Mesendoderm (in vitro differentiated cells): ENCODE measurements around the gene AKAP6.

Experiments used
- DNase-seq: peaks from one replicate; pipeline ENCODE4 v3.0.0; 2013
- H2AK5ac ChIP-seq: 2 replicates; pipeline ENCODE4 v1.6.1; 2013; ENCODE audit warnings: low read length, inconsistent platforms
- H2BK120ac ChIP-seq: 2 replicates; pipeline ENCODE4 v1.6.1; 2013; ENCODE audit warnings: low read depth, mild to moderate bottlenecking, low read length, moderate library complexity, mixed read lengths
- H2BK15ac ChIP-seq: replicated peaks from 2 replicates; pipeline ENCODE4 v1.6.1; 2013; ENCODE audit warnings: low read depth, mild to moderate bottlenecking, moderate library complexity
- H2BK5ac ChIP-seq: 2 replicates; pipeline ENCODE4 v1.6.1; 2013; ENCODE audit warnings: low read length, inconsistent platforms
- H3K18ac ChIP-seq: 2 replicates; pipeline ENCODE4 v1.6.1; 2013; ENCODE audit warnings: mild to moderate bottlenecking, low read length, mixed read lengths
- H3K23ac ChIP-seq: one replicate; pipeline ENCODE4 v1.6.1; 2013; ENCODE audit warnings: low read length
- H3K27ac ChIP-seq: 2 replicates; pipeline ENCODE4 v1.5.1; 2013; ENCODE audit warnings: low read depth, mild to moderate bottlenecking, inconsistent platforms, low read length, moderate library complexity
- H3K27me3 ChIP-seq: 2 replicates; pipeline ENCODE4 v1.6.1; 2013; ENCODE audit warnings: low read length, control low read depth, mild to moderate bottlenecking, inconsistent platforms; ENCODE audit not compliant: insufficient read depth, poor library complexity
- H3K36me3 ChIP-seq: 2 replicates; pipeline ENCODE4 v1.6.1; 2013; ENCODE audit warnings: low read length, inconsistent platforms; ENCODE audit not compliant: control insufficient read depth, insufficient read depth
- H3K4ac ChIP-seq: one replicate; pipeline ENCODE4 v1.6.1; 2013; ENCODE audit warnings: low read depth, mild to moderate bottlenecking, low read length, moderate library complexity
- H3K4me1 ChIP-seq: 2 replicates; pipeline ENCODE4 v1.6.1; 2013; ENCODE audit warnings: low read depth, low read length, inconsistent platforms; ENCODE audit not compliant: control insufficient read depth
- H3K4me2 ChIP-seq: 2 replicates; pipeline ENCODE4 v1.6.1; 2013; ENCODE audit warnings: low read length
- H3K4me3 ChIP-seq: 2 replicates; pipeline ENCODE4 v1.5.1; 2013; ENCODE audit warnings: mild to moderate bottlenecking, low read length
- H3K56ac ChIP-seq: one replicate; pipeline ENCODE4 v1.6.1; 2013; ENCODE audit warnings: low read length
- H3K79me1 ChIP-seq: 2 replicates; pipeline ENCODE4 v1.6.1; 2013; ENCODE audit warnings: low read length, inconsistent platforms
- H3K79me2 ChIP-seq: 2 replicates; pipeline ENCODE4 v1.6.1; 2013; ENCODE audit warnings: mild to moderate bottlenecking, low read length; ENCODE audit not compliant: control insufficient read depth, insufficient read depth
- H3K9ac ChIP-seq: 2 replicates; pipeline ENCODE4 v1.6.1; 2013; ENCODE audit warnings: low read length, inconsistent platforms
- H4K5ac ChIP-seq: one replicate; pipeline ENCODE4 v1.6.1; 2013; ENCODE audit warnings: low read length
- H4K8ac ChIP-seq: one replicate; pipeline ENCODE4 v1.6.1; 2013; ENCODE audit warnings: low read depth, mild to moderate bottlenecking, control low read depth, low read length, moderate library complexity
- WGBS: extraction: QIAGEN DNeasy Blood & Tissue Kit; methylation state at CpG from one replicate; pipeline ENCODE4 v1.1.7; 2013; ENCODE audit warnings: low lambda C conversion rate, missing lambda C conversion rate; ENCODE audit not compliant: insufficient coverage; ENCODE audit errors: extremely low coverage; 5-methylcytosine and 5-hydroxymethylcytosine counted together

Gene AKAP6

DNA sequence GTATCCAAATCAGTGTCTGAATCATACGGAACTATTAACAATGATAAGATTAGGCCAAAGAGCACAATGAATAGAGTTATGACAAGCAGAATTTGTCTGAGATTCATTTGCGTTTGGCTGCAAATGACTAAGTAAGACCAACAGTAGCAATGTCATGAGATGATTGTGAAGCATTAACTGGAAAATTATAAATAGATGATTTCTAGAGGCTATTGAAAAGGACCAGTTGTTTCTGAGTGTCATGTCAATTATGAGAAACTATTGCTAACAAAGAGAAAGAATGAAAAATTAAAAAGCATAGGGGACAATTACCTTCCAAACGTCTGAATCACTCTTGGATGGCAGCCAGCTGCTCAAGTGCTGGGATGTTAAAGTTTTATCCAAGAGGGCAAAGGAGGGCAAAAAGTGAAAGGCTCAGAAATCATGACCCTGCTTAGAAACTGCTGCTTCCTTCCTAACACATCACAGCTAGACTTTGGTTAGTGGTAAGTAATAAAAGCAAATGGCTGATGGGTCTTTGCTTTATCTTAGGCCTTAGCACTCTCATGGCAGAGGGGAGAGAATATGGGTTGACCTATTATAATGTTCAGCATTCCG lies 89.0 kb downstream of the AKAP6 start:
- H3K4me3 ChIP-seq = no peak overlapping the region
- H3K18ac ChIP-seq = no peak overlapping the region
- no peak overlapping the region for H4K5ac ChIP-seq
- H2BK5ac ChIP-seq = no peak overlapping the region
- H3K9ac ChIP-seq = no peak overlapping the region
- no peaks in the 10 kb centered on the region for H3K79me1 ChIP-seq
- no peaks in the 10 kb centered on the region for H3K4me1 ChIP-seq
- H2BK15ac ChIP-seq = no peak overlapping the region
- H3K36me3 ChIP-seq = no peaks in the 10 kb centered on the region
- no peak overlapping the region for H2BK120ac ChIP-seq
- H3K56ac ChIP-seq = no peak overlapping the region
- H3K23ac ChIP-seq = no peak overlapping the region
- H2AK5ac ChIP-seq = no peak overlapping the region
- WGBS = no CpG with 5 or more reads among the region's 4 CpGs
- H4K8ac ChIP-seq = no peak overlapping the region
- no peak overlapping the region for H3K27ac ChIP-seq
- H3K4me2 ChIP-seq = no peak overlapping the region
- no peak for DNase-seq
- H3K4ac ChIP-seq = no peak overlapping the region
- no peaks in the 10 kb centered on the region for H3K27me3 ChIP-seq
- no peaks in the 10 kb centered on the region for H3K79me2 ChIP-seq

DNA sequence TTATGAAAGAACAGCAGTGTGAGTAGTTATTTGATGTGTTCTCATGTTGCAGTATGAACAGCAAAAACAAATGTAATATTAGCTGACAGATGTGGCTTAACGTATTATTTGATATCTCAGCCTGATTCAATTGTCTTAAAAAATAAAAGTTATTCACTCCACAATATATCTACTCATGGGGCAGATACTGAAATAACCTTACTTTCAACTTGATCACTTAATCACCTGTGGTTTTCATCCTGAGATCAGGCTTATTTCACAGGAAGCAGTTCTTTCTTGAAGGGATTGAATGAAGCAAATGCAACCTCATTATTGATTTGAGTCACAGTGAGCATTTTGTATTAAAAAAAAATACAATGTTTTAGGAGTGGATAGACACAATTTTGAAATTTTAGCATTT lies 90.3 kb downstream of the AKAP6 start:
- WGBS = no CpG with 5 or more reads among the region's 1 CpG
- no peak overlapping the region for H2AK5ac ChIP-seq
- H3K27me3 ChIP-seq = no peaks in the 10 kb centered on the region
- H2BK5ac ChIP-seq = no peak overlapping the region
- no peak overlapping the region for H3K4ac ChIP-seq
- no peaks in the 10 kb centered on the region for H3K79me1 ChIP-seq
- H4K8ac ChIP-seq = no peak overlapping the region
- no peak overlapping the region for H3K9ac ChIP-seq
- H3K79me2 ChIP-seq = no peaks in the 10 kb centered on the region
- H2BK120ac ChIP-seq = no peak overlapping the region
- no peak overlapping the region for H3K4me3 ChIP-seq
- no peak overlapping the region for H3K56ac ChIP-seq
- no peak overlapping the region for H2BK15ac ChIP-seq
- no peak overlapping the region for H3K27ac ChIP-seq
- no peak for DNase-seq
- no peaks in the 10 kb centered on the region for H3K4me1 ChIP-seq
- no peaks in the 10 kb centered on the region for H3K36me3 ChIP-seq
- H4K5ac ChIP-seq = no peak overlapping the region
- H3K18ac ChIP-seq = no peak overlapping the region
- no peak overlapping the region for H3K23ac ChIP-seq
- H3K4me2 ChIP-seq = no peak overlapping the region

DNA sequence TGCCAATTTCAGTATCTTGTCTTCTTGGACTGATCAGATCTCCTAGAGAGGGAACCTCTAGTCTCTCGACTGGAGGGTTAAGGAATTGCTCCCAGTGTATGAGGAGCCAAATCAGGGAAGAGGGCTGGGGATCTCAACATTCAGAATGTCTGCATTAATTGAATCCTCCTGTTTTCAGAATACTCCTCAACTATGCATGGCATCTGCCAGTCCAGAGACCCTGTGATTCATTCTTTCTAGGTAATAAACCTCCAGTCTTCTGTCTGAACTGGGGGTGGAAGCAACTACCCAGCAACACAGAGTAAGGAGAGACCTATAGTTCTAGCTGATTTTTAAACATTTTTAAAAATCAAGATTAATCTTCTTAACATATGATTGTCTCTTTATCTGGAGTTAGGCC lies 92.7 kb downstream of the AKAP6 start:
- no peak overlapping the region for H2BK120ac ChIP-seq
- no peak overlapping the region for H3K56ac ChIP-seq
- H4K8ac ChIP-seq = no peak overlapping the region
- H3K27me3 ChIP-seq = no peaks in the 10 kb centered on the region
- H3K79me1 ChIP-seq = no peaks in the 10 kb centered on the region
- H3K4ac ChIP-seq = no peak overlapping the region
- H3K4me3 ChIP-seq = no peak overlapping the region
- no peak overlapping the region for H2BK5ac ChIP-seq
- H2AK5ac ChIP-seq = no peak overlapping the region
- H4K5ac ChIP-seq = no peak overlapping the region
- no peak overlapping the region for H3K23ac ChIP-seq
- H3K36me3 ChIP-seq = no peaks in the 10 kb centered on the region
- WGBS = no CpG with 5 or more reads among the region's 1 CpG
- DNase-seq = no peak
- H3K27ac ChIP-seq = no peak overlapping the region
- H3K18ac ChIP-seq = no peak overlapping the region
- no peak overlapping the region for H2BK15ac ChIP-seq
- H3K9ac ChIP-seq = no peak overlapping the region
- no peaks in the 10 kb centered on the region for H3K79me2 ChIP-seq
- H3K4me2 ChIP-seq = no peak overlapping the region
- H3K4me1 ChIP-seq = peaks cover 4% of the 10 kb centered on the region

DNA sequence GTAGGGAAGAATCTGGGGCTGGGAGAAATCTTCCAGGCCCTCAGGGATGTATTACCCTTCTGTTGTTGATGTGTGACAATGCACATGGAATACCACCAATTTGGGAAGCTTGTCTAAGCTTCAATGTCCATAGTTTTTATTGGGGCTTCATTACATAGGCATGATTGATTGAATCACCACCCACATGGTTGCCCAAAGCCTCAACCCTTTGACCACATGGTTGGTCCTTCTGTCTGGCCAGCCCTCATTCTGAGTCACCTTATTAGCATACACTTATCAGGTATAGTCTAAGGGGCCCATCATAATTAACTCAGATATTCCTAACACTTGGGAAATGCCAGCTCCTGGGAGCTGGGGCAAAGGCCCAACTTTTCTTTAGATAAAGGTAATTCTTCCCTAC lies 93.3 kb downstream of the AKAP6 start:
- no peak overlapping the region for H4K5ac ChIP-seq
- H3K36me3 ChIP-seq = no peaks in the 10 kb centered on the region
- no peak overlapping the region for H3K56ac ChIP-seq
- H3K27ac ChIP-seq = no peak overlapping the region
- no peak overlapping the region for H3K23ac ChIP-seq
- H3K4me2 ChIP-seq = no peak overlapping the region
- no peak overlapping the region for H4K8ac ChIP-seq
- no peak overlapping the region for H2BK15ac ChIP-seq
- H3K4ac ChIP-seq = no peak overlapping the region
- H3K18ac ChIP-seq = no peak overlapping the region
- no peaks in the 10 kb centered on the region for H3K79me1 ChIP-seq
- no peak overlapping the region for H3K9ac ChIP-seq
- no peak overlapping the region for H2BK120ac ChIP-seq
- no peak overlapping the region for H3K4me3 ChIP-seq
- no peaks in the 10 kb centered on the region for H3K27me3 ChIP-seq
- DNase-seq = no peak
- no peak overlapping the region for H2BK5ac ChIP-seq
- peaks cover 8% of the 10 kb centered on the region for H3K4me1 ChIP-seq
- H2AK5ac ChIP-seq = no peak overlapping the region
- H3K79me2 ChIP-seq = no peaks in the 10 kb centered on the region

DNA sequence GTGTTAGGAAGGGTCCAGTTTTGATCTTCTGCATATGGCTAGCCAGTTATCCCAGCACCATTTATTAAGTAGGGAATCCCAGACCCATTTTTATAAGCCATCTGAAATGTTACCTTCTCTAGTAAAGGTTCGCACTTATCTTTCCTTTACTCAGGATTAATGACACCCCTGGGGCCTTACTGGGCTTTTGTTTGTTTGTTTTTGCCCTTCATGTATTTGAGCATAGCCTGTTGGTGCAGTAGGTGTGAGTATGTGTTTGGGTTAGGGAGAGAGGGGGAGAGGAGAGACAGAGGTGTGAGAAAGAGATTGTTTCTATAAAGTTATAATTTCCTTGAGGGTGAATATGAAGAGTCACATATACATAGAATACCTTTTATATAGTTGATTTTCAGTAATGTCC lies 96.9 kb downstream of the AKAP6 start:
- Histone ChIP-seq H3K23ac (no peak overlapping the region), H3K56ac (no peak overlapping the region), H3K79me2 (no peaks in the 10 kb centered on the region), H2BK15ac (no peak overlapping the region), H4K5ac (no peak overlapping the region), H3K4me1 (peaks cover 8% of the 10 kb centered on the region), H3K18ac (no peak overlapping the region), H2BK5ac (no peak overlapping the region), H4K8ac (no peak overlapping the region), H3K27me3 (no peaks in the 10 kb centered on the region), H3K9ac (no peak overlapping the region), H3K4me3 (no peak overlapping the region), H2AK5ac (no peak overlapping the region), H3K4me2 (no peak overlapping the region), H3K4ac (no peak overlapping the region), H3K79me1 (no peaks in the 10 kb centered on the region), H2BK120ac (no peak overlapping the region), H3K36me3 (no peaks in the 10 kb centered on the region), H3K27ac (no peak overlapping the region)
- WGBS = no CpG with 5 or more reads among the region's 1 CpG
- peak; percentile 57 for DNase-seq

DNA sequence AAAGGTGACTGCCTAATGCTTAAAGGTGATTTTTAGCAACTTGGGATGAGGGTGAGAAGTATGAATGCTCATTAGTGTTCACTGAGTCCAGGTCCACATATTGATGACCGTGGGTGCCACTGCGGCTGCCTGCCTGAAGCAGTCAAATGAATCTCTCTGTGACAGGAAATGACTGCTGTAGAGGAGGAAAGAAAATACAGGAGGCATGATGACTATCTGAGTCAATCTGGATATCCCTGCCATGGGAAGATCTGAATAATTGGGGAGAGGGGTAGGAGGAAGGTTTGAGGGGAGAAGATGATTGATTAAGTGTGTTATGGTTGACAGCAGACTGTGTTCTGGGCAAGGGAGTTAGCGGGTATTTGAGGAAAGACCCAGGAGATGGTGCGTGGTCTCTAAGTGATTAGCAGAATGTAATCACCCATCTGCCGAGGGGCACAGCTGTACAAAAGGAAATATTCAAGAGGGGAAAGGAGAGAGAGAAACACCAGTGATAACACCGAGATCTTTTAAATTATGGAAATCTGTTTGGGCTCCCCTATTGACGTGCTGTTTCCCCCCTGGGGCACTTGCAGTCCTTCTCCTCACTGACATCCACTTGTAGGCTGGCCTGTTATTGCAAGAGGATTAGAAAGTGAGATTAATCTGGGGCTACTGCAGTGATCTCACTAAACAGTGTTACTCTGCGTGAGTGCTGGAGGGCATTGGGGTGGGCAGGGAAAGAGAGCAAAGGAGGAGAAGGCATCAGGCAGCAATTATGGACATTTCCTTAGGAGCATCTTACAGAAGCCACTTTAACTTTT lies 97.7 kb downstream of the AKAP6 start:
- Histone ChIP-seq H3K9ac (no peak overlapping the region), H3K36me3 (no peaks in the 10 kb centered on the region), H3K23ac (no peak overlapping the region), H3K4me2 (no peak overlapping the region), H4K8ac (no peak overlapping the region), H3K4me3 (no peak overlapping the region), H3K27ac (no peak overlapping the region), H3K79me2 (no peaks in the 10 kb centered on the region), H3K27me3 (no peaks in the 10 kb centered on the region), H2BK5ac (no peak overlapping the region), H2BK15ac (no peak overlapping the region), H4K5ac (no peak overlapping the region), H2AK5ac (no peak overlapping the region), H3K18ac (no peak overlapping the region), H3K56ac (no peak overlapping the region), H3K4ac (no peak overlapping the region), H2BK120ac (no peak overlapping the region), H3K79me1 (no peaks in the 10 kb centered on the region), H3K4me1 (peaks cover 8% of the 10 kb centered on the region)
- no CpG with 5 or more reads among the region's 8 CpGs for WGBS
- peak; percentile 70 for DNase-seq
